GM12878 (cell line): ENCODE measurements around the gene TUBA8. TPM values are rescaled to one million over a fixed set of nuclear protein-coding genes. Genes with fewer than 3 reads are reported as not detected.

Experiments
- ATAC-seq: fragments of 200-7000 bp; cut with Tn5 transposase; 3 replicates; pipeline ENCODE4 v1.9.1; 2020; ENCODE audit warnings: mild to moderate bottlenecking, moderate library complexity
- BruUV-seq: library from RNA; stranded (reverse); fragments of 400-500 nt; replicated peaks from 2 replicates; lab custom pipeline; 2021; lab: Mats Ljungman, UMichigan
- CTCF ChIA-PET: fragments of 300-600 bp; sonication (Branson Sonifier 250); formaldehyde crosslinking; extraction: SDS; loops from one replicate; lab custom pipeline; 2021; ENCODE audit warnings: inconsistent platforms; lab: Yijun Ruan, JAX
- POLR2A ChIA-PET: fragments of 350-600 bp; formaldehyde crosslinking; extraction: SDS; loops from one replicate; lab custom pipeline; 2021; ENCODE audit warnings: inconsistent platforms; lab: Charles Lee
- RAD21 ChIA-PET: fragments of 300-600 bp; sonication (Branson Sonifier 250); formaldehyde crosslinking; loops from one replicate; lab custom pipeline; 2023; ENCODE audit warnings: antibody characterized with exemption; ENCODE audit not compliant: unreplicated experiment; lab: Charles Lee
- SMC1A ChIA-PET: fragments of 300-600 bp; sonication (Branson Sonifier 250); formaldehyde crosslinking; loops from one replicate; lab custom pipeline; 2023; ENCODE audit not compliant: unreplicated experiment, uncharacterized antibody; lab: Charles Lee
- DNase-seq: peaks from one replicate; pipeline ENCODE4 v3.0.0-alpha.2; 2011; ENCODE audit warnings: low read depth, low spot score
- FAIRE-seq: peaks from 3 replicates; lab custom pipeline; 2011; peaks lifted over from hg19 to GRCh38; lab: Jason Lieb, UNC
- H2AFZ ChIP-seq: 2 replicates; pipeline ENCODE4 v1.6.0; 2011; ENCODE audit warnings: low read depth, low read length, control low read depth; ENCODE audit not compliant: control insufficient read depth
- H3K27ac ChIP-seq: 2 replicates; pipeline ENCODE4 v1.5.1; 2011; ENCODE audit warnings: control low read depth; ENCODE audit not compliant: control insufficient read depth, insufficient read depth
- H3K27me3 ChIP-seq, 2 experiments: replicated peaks in 1 of 2; 2 replicates each; pipeline versions ENCODE4 v1.6.0 to v1.6.1; 2011; ENCODE audit warnings: low read length in 1 of 2; ENCODE audit not compliant: control insufficient read depth in 2 of 2, insufficient read depth in 2 of 2
- H3K36me3 ChIP-seq, 2 experiments: 2 replicates each; pipeline ENCODE4 v1.5.1; 2011; ENCODE audit warnings: low read length in 1 of 2; ENCODE audit not compliant: control insufficient read depth in 2 of 2, insufficient read depth in 2 of 2
- H3K4me1 ChIP-seq: 2 replicates; pipeline ENCODE4 v1.6.1; 2011; ENCODE audit warnings: mild to moderate bottlenecking, low read length, moderate library complexity, mixed read lengths; ENCODE audit not compliant: control insufficient read depth, insufficient read depth
- H3K4me2 ChIP-seq: 2 replicates; pipeline ENCODE4 v1.6.0; 2011; ENCODE audit warnings: control low read depth; ENCODE audit not compliant: control insufficient read depth, insufficient read depth
- H3K4me3 ChIP-seq: fragments of 200-600 bp; sonication (generic); 2 replicates; pipeline ENCODE4 v1.5.1; 2016
- H3K79me2 ChIP-seq: 2 replicates; pipeline ENCODE4 v1.6.0; 2011; ENCODE audit warnings: low read length; ENCODE audit not compliant: control insufficient read depth, insufficient read depth
- H3K9ac ChIP-seq: 2 replicates; pipeline ENCODE4 v1.8.0; 2011; ENCODE audit warnings: low read length, control low read depth, mixed read lengths; ENCODE audit not compliant: control insufficient read depth, insufficient read depth
- H3K9me3 ChIP-seq: replicated peaks from 3 replicates; pipeline ENCODE4 v1.5.1; 2011; ENCODE audit warnings: mild to moderate bottlenecking, low read length; ENCODE audit not compliant: control insufficient read depth, insufficient read depth
- H4K20me1 ChIP-seq: 2 replicates; pipeline ENCODE4 v1.6.0; 2011; ENCODE audit not compliant: control insufficient read depth, insufficient read depth
- BCL11A ChIP-seq: IDR thresholded peaks from 2 replicates; pipeline ENCODE4 v1.6.1; 2011; ENCODE audit warnings: low read depth, low read length
- CHD2 ChIP-seq: IDR thresholded peaks from 2 replicates; pipeline ENCODE4 v1.6.1; 2011; ENCODE audit warnings: low read depth, low read length, improper control_type of control experiment, borderline replicate concordance
- DPF2 ChIP-seq: fragments of 450-650 bp; IDR thresholded peaks from 2 replicates; pipeline ENCODE4 v1.6.1; 2017; ENCODE audit warnings: mild to moderate bottlenecking
- EZH2 ChIP-seq: IDR thresholded peaks from 2 replicates; pipeline ENCODE4 v1.6.1; 2012; ENCODE audit warnings: low read depth, mild to moderate bottlenecking, control low read depth, inconsistent platforms, low read length, borderline replicate concordance; ENCODE audit not compliant: control insufficient read depth
- FOS ChIP-seq: IDR thresholded peaks from 3 replicates; pipeline ENCODE4 v1.6.1; 2011; ENCODE audit warnings: borderline replicate concordance; ENCODE audit not compliant: insufficient read length; ENCODE audit errors: extremely low read depth
- GATAD2B ChIP-seq: fragments of 450-650 bp; conservative IDR thresholded peaks from 2 replicates; pipeline ENCODE4 v1.6.1; 2017; ENCODE audit warnings: low read depth, mild to moderate bottlenecking, moderate library complexity
- MEF2B ChIP-seq: fragments of 450-650 bp; IDR thresholded peaks from 2 replicates; pipeline ENCODE4 v1.6.1; 2018; ENCODE audit warnings: mild to moderate bottlenecking, moderate library complexity; ENCODE audit not compliant: partially characterized antibody, poor library complexity, severe bottlenecking
- MYC ChIP-seq: IDR thresholded peaks from 2 replicates; pipeline ENCODE4 v1.6.1; 2011; ENCODE audit warnings: mild to moderate bottlenecking, low read length, moderate library complexity, inconsistent platforms; ENCODE audit not compliant: insufficient read depth, insufficient replicate concordance, insufficient read length, severe bottlenecking
- NBN ChIP-seq: fragments of 450-650 bp; IDR thresholded peaks from 2 replicates; pipeline ENCODE4 v1.6.1; 2016
- POLR2A ChIP-seq: IDR thresholded peaks from 2 replicates; pipeline ENCODE4 v1.6.1; 2011; ENCODE audit warnings: low read depth, mild to moderate bottlenecking, low read length
- RUNX3 ChIP-seq: IDR thresholded peaks from 2 replicates; pipeline ENCODE4 v1.6.1; 2012; ENCODE audit warnings: low read length, inconsistent platforms
- SIX5 ChIP-seq: IDR thresholded peaks from 2 replicates; pipeline ENCODE4 v1.6.1; 2011; ENCODE audit warnings: mild to moderate bottlenecking, low read depth, low read length, moderate library complexity; ENCODE audit not compliant: severe bottlenecking
- SMAD5 ChIP-seq: IDR thresholded peaks from 2 replicates; pipeline ENCODE4 v1.6.1; 2016; ENCODE audit warnings: antibody characterized with exemption, low read depth
- WGBS: methylation state at CpG from one replicate; pipeline ENCODE4 v1.1.6; 2016; ENCODE audit warnings: low lambda C conversion rate; ENCODE audit not compliant: insufficient replicate concordance, insufficient coverage; ENCODE audit errors: missing lambda C conversion rate; 5-methylcytosine and 5-hydroxymethylcytosine counted together
- in situ Hi-C: fragments of 300-500 bp; cut with MboI; formaldehyde crosslinking; loops from 9 replicates; pipeline ENCODE4 v1.14.3; 2018; ENCODE audit warnings: mixed read lengths
- intact Hi-C: fragments of 100-400 bp; cut with micrococcal nuclease; formaldehyde crosslinking; loops from one replicate; pipeline ENCODE4 v1.14.2; 2022; ENCODE audit not compliant: unreplicated experiment
- polyA plus RNA-seq, 11 experiments: library from polyadenylated mRNA; depleted of rRNA in 4 of 11; unstranded in 6 of 11; stranded (reverse) in 5 of 11; fragments of >200 nt; fragmentation: Nextera tagmentation in 4 of 11; fragmentation: Illumina TruSeq in 1 of 11; extraction: Ambion mirVana in 4 of 11; extraction: Trizol in 1 of 11; gene quantifications; 1 replicate in 1 of 11; 2 replicates in 10 of 11; pipeline versions ENCODE4 v1.2.1 to v1.2.3, GENCODE V29; 2011 to 2016; ENCODE audit warnings: inconsistent platforms in 2 of 11, missing spikeins in 2 of 11, low read depth in 1 of 11
- total RNA-seq, 4 experiments: library from RNA; depleted of rRNA in 3 of 4; stranded (reverse); fragments of >200 nt in 3 of 4; fragmentation: Illumina TruSeq in 1 of 4; extraction: Trizol in 1 of 4; gene quantifications; 2 replicates each; pipeline versions ENCODE4 v1.2.1 to v1.2.3, GENCODE V29; 2013 to 2021
- TF ChIP-seq, protein P1 (sequence below): IDR thresholded peaks from 2 replicates; pipeline ENCODE4 v1.6.1; 2012; ENCODE audit warnings: improper control_type of control experiment, low read depth, low read length; ENCODE audit not compliant: insufficient replicate concordance
- TF ChIP-seq, protein P2 (sequence below): fragments of 450-650 bp; IDR thresholded peaks from 2 replicates; pipeline ENCODE4 v1.6.1; 2017; ENCODE audit warnings: mild to moderate bottlenecking
- TF ChIP-seq, protein P3 (sequence below): IDR thresholded peaks from 2 replicates; pipeline ENCODE4 v1.6.1; 2011; ENCODE audit warnings: low read depth, mild to moderate bottlenecking, low read length, moderate library complexity, borderline replicate concordance; ENCODE audit errors: extremely low read depth

TUBA8 gene
- total and polyA plus RNA-seq, 10 of the 15 experiments (the other 5 are each of a cell fraction or from before 2014, with no cell fraction given) = 2.2 to 30.3 (median 21.0) TPM

- SMC1A ChIA-PET = interaction anchor here (0.6 to 1.7 kb wide), 11 partner anchors 10 to 558 kb away, joined by 3 to 9 read pairs (median 4); partner anchors contain the start of gene PEX26
- ATAC-seq (peak; percentile 69), FAIRE-seq (no peak), DNase-seq (peak; percentile 26)
- no peaks in the 10 kb centered on the region; the same call in 1 of the 2 replicates for H4K20me1 ChIP-seq
- intact Hi-C loops = loop anchor here (2.0 kb wide), 1 partner anchor 46 kb away; no protein-coding TSS in a partner anchor
- H2AFZ ChIP-seq = peak overlapping the region; percentile 41; the same call in 1 of the 2 replicates
- H3K27me3 ChIP-seq = no peaks in the 10 kb centered on the region
- peaks cover 47% of the 10 kb centered on the region for H3K79me2 ChIP-seq
- POLR2A ChIA-PET = interaction anchor here (0.6 to 3.1 kb wide), 7 partner anchors 41 to 526 kb away, joined by 3 to 20 read pairs (median 5); partner anchors contain the start of genes PEX26 and TUBA8
- peak overlapping the region; percentile 78 for H3K4me2 ChIP-seq
- RAD21 ChIA-PET = interaction anchor here (0.8 to 2.0 kb wide), 6 partner anchors 9 to 95 kb away, joined by 3 to 15 read pairs (median 5); partner anchors contain the start of gene PEX26
- CTCF ChIA-PET = interaction anchor here (0.6 to 2.4 kb wide), 3 partner anchors 22 to 76 kb away, joined by 3 to 13 read pairs (median 3); no protein-coding TSS in a partner anchor
- peak overlapping the region; percentile 75 for H3K4me3 ChIP-seq
- no peaks in the 10 kb centered on the region; the same call in 2 of the 3 replicates for H3K9me3 ChIP-seq
- peaks cover 2% of the 10 kb centered on the region; the same call in 1 of the 2 replicates for H3K4me1 ChIP-seq
- peak overlapping the region; percentile 72 for H3K27ac ChIP-seq
- H3K9ac ChIP-seq = peak overlapping the region; percentile 59
- in situ Hi-C loops = no loop called here
- no TSS peak for BruUV-seq
- peaks cover 5 to 9% of the 10 kb centered on the region in 2 experiments for H3K36me3 ChIP-seq
- no peak for TF ChIP-seq BCL11A
- TF ChIP-seq SIX5 = no peak
- TF ChIP-seq GATAD2B = no peak
- TF ChIP-seq, protein P1, sequence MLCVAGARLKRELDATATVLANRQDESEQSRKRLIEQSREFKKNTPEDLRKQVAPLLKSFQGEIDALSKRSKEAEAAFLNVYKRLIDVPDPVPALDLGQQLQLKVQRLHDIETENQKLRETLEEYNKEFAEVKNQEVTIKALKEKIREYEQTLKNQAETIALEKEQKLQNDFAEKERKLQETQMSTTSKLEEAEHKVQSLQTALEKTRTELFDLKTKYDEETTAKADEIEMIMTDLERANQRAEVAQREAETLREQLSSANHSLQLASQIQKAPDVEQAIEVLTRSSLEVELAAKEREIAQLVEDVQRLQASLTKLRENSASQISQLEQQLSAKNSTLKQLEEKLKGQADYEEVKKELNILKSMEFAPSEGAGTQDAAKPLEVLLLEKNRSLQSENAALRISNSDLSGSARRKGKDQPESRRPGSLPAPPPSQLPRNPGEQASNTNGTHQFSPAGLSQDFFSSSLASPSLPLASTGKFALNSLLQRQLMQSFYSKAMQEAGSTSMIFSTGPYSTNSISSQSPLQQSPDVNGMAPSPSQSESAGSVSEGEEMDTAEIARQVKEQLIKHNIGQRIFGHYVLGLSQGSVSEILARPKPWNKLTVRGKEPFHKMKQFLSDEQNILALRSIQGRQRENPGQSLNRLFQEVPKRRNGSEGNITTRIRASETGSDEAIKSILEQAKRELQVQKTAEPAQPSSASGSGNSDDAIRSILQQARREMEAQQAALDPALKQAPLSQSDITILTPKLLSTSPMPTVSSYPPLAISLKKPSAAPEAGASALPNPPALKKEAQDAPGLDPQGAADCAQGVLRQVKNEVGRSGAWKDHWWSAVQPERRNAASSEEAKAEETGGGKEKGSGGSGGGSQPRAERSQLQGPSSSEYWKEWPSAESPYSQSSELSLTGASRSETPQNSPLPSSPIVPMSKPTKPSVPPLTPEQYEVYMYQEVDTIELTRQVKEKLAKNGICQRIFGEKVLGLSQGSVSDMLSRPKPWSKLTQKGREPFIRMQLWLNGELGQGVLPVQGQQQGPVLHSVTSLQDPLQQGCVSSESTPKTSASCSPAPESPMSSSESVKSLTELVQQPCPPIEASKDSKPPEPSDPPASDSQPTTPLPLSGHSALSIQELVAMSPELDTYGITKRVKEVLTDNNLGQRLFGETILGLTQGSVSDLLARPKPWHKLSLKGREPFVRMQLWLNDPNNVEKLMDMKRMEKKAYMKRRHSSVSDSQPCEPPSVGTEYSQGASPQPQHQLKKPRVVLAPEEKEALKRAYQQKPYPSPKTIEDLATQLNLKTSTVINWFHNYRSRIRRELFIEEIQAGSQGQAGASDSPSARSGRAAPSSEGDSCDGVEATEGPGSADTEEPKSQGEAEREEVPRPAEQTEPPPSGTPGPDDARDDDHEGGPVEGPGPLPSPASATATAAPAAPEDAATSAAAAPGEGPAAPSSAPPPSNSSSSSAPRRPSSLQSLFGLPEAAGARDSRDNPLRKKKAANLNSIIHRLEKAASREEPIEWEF = no peak
- TF ChIP-seq FOS = no peak
- TF ChIP-seq RUNX3 = peak; percentile 44; the same call in 1 of the 2 replicates
- TF ChIP-seq, protein P2, sequence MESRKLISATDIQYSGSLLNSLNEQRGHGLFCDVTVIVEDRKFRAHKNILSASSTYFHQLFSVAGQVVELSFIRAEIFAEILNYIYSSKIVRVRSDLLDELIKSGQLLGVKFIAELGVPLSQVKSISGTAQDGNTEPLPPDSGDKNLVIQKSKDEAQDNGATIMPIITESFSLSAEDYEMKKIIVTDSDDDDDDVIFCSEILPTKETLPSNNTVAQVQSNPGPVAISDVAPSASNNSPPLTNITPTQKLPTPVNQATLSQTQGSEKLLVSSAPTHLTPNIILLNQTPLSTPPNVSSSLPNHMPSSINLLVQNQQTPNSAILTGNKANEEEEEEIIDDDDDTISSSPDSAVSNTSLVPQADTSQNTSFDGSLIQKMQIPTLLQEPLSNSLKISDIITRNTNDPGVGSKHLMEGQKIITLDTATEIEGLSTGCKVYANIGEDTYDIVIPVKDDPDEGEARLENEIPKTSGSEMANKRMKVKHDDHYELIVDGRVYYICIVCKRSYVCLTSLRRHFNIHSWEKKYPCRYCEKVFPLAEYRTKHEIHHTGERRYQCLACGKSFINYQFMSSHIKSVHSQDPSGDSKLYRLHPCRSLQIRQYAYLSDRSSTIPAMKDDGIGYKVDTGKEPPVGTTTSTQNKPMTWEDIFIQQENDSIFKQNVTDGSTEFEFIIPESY = no peak
- no peak for TF ChIP-seq CHD2
- TF ChIP-seq, protein P3, sequence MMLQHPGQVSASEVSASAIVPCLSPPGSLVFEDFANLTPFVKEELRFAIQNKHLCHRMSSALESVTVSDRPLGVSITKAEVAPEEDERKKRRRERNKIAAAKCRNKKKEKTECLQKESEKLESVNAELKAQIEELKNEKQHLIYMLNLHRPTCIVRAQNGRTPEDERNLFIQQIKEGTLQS = no peak
- no peak for TF ChIP-seq MEF2B
- TF ChIP-seq EZH2 = no peak
- 0 out of 2 replicates have a peak, but pooled peaks have one; percentile 15 for TF ChIP-seq NBN
- TF ChIP-seq DPF2 = no peak
- TF ChIP-seq MYC = no peak
- TF ChIP-seq SMAD5 = no peak
- TF ChIP-seq POLR2A = peak; percentile 33; the same call in 1 of the 2 replicates
- 58% methylated on average over 8 of the region's 8 CpGs for WGBS
Measured at GRCh38 chr22:18152519-18152918, 41.9 kb downstream of the TUBA8 start.
